ENCODE measurements around the gene POSTN. TPM values are rescaled to one million over a fixed set of nuclear protein-coding genes. Genes with fewer than 3 reads are reported as not detected.
"Not testable (repeated sequence)": the region's sequence is repeated elsewhere in the genome, so short reads cannot be mapped to it uniquely, and the experiment has no call there.

The POSTN gene
- total RNA-seq, 1 donor from 2014 or later = 1,449 TPM

DNA sequence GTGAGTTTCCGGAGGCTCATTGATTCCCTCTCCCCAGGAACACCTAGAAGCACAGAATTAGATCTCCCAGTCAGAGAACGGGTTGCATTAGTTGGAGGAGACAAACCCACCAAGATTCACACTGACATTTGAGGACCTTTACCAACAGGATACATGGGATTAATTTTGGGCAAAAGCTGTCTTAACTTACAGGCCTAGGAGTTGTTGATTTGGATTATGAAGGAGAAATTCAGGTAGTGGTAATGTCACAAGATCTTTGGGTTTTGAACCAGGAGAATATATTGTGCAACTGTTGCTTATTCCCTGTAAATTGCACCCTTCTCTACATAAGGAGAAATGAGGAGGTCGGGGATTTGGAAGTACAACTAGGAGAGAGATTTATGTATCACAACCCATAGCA is 38.0 kb downstream of the POSTN start:
- H3K36me3 ChIP-seq (ENCODE audit: control insufficient read depth in 3 of 3, insufficient read depth in 3 of 3, low read length in 3 of 3) = no peaks in the 10 kb centered on the region
- no peaks in the 10 kb centered on the region for H3K4me1 ChIP-seq (ENCODE audit: control insufficient read depth in 3 of 3, insufficient read depth in 3 of 3, low read length in 3 of 3)
- no peak overlapping the region for H3K27ac ChIP-seq (ENCODE audit: low read depth, low read length)
- no peak overlapping the region for H3K9ac ChIP-seq (ENCODE audit: low read depth in 1 of 3, low read length in 3 of 3)
- H3K27me3 ChIP-seq (ENCODE audit: control insufficient read depth in 3 of 3, insufficient read depth in 3 of 3, low read length in 3 of 3) = no peaks in the 10 kb centered on the region
- no peaks in the 10 kb centered on the region for H3K9me3 ChIP-seq (ENCODE audit: control insufficient read depth in 3 of 3, low read length in 3 of 3)
- H3K4me3 ChIP-seq (ENCODE audit: low read length in 3 of 3) = no peak overlapping the region

DNA sequence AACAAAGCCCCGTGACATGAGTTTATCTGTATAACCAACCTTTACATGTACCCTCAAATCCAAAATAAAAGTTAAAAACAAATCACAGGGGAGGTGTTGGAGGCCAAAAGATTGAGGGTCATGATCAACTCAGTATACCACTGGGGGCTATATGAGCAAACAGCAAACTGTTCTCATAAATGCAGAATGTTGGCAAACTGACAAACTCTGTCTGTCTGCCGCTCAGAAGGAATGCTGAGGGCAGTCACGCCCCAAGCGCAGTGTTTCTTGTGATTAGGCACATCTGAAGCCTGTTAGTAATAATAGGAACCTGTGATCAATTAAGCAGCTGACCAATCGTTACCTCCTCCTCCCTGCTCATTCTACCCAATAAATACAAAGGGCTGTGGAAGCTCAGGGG is 39.8 kb downstream of the POSTN start:
- H3K4me1 ChIP-seq (ENCODE audit: control insufficient read depth in 3 of 3, insufficient read depth in 3 of 3, low read length in 3 of 3); H3K27me3 ChIP-seq (ENCODE audit: control insufficient read depth in 3 of 3, insufficient read depth in 3 of 3, low read length in 3 of 3); H3K4me3 ChIP-seq (ENCODE audit: low read length in 3 of 3); H3K36me3 ChIP-seq (ENCODE audit: control insufficient read depth in 3 of 3, insufficient read depth in 3 of 3, low read length in 3 of 3); H3K27ac ChIP-seq (ENCODE audit: low read depth, low read length); H3K9ac ChIP-seq (ENCODE audit: low read depth in 1 of 3, low read length in 3 of 3); H3K9me3 ChIP-seq (ENCODE audit: control insufficient read depth in 3 of 3, low read length in 3 of 3): not testable (repeated sequence)

DNA sequence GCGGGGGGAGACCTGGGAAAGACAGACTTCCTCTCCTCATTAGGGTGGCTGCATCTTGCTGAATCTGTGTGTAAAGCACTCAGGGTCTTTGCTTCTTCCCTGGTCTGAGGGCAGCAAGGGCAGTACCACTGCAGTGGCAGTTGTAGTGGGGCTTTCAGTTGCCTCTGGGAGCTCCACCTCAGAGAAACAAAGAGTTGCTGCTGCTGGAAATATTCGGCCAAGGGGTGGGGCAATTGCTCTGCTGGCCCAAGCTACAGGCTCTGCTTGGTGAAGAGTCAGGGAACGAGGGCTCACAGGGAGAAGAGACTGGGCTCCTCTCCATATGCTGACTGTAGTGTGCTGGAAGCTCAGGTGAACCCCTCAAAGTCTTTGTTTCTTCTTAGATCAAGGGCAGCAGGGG is 52.5 kb downstream of the POSTN start:
- Histone ChIP-seq H3K4me1 (ENCODE audit: control insufficient read depth in 3 of 3, insufficient read depth in 3 of 3, low read length in 3 of 3) (no peaks in the 10 kb centered on the region), H3K36me3 (ENCODE audit: control insufficient read depth in 3 of 3, insufficient read depth in 3 of 3, low read length in 3 of 3) (no peaks in the 10 kb centered on the region), H3K9me3 (ENCODE audit: control insufficient read depth in 3 of 3, low read length in 3 of 3) (no peaks in the 10 kb centered on the region), H3K9ac (ENCODE audit: low read depth in 1 of 3, low read length in 3 of 3) (no peak overlapping the region), H3K27me3 (ENCODE audit: control insufficient read depth in 3 of 3, insufficient read depth in 3 of 3, low read length in 3 of 3) (no peaks in the 10 kb centered on the region), H3K27ac (ENCODE audit: low read depth, low read length) (no peak overlapping the region), H3K4me3 (ENCODE audit: low read length in 3 of 3) (no peak overlapping the region)

DNA sequence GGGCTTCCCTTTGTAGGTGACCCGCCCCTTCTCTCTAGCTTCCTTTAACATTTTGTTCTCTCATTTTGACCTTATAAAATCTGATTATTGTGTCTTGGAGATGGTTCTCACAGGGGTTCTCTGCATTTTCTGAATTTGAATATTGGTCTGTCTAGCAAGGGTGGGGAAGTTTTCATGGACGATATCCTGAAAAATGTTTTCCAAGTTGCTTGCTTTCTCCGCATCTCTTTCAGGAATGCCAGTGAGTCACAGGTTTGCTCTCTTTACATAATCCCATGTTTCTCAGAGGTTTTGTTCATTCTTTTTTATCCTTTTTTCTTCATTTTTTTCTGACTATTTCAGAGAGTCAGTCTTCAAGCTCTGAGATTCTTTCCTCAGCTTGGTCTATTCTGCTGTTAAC is 53.6 kb downstream of the POSTN start:
- H3K27ac ChIP-seq (ENCODE audit: low read depth, low read length) = no peak overlapping the region
- no peaks in the 10 kb centered on the region for H3K36me3 ChIP-seq (ENCODE audit: control insufficient read depth in 3 of 3, insufficient read depth in 3 of 3, low read length in 3 of 3)
- H3K27me3 ChIP-seq (ENCODE audit: control insufficient read depth in 3 of 3, insufficient read depth in 3 of 3, low read length in 3 of 3) = no peaks in the 10 kb centered on the region
- H3K4me3 ChIP-seq (ENCODE audit: low read length in 3 of 3) = no peak overlapping the region
- no peak overlapping the region for H3K9ac ChIP-seq (ENCODE audit: low read depth in 1 of 3, low read length in 3 of 3)
- H3K4me1 ChIP-seq (ENCODE audit: control insufficient read depth in 3 of 3, insufficient read depth in 3 of 3, low read length in 3 of 3) = no peaks in the 10 kb centered on the region
- H3K9me3 ChIP-seq (ENCODE audit: control insufficient read depth in 3 of 3, low read length in 3 of 3) = no peaks in the 10 kb centered on the region

DNA sequence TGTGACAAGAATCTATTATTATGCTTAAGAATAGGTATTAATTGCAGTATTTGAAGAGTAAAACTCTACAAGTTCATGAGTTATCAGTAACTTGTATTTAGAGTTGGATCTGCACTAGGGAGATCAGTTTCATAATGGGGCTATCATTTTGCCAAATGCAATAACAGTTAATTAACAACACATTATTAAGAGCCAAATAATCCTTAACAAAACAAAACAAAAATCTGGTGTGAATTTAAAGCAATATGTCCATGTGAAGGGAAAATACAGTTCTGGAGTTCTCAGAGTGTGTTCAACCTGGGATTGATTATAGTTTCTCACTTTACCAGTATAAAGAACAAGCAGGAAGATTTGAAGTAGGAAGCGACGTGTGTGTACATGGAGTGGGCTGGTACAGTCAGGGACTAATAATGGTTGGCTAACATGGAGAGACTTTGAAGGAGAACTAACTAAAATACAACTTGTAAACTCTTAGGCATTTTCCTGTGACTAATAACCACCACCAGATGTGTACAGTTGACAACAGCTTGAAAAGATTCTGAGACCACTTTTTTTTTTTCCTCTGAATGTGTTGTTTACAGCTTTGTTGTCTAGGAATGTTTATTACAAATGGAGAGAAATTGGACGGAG is 58.5 kb downstream of the POSTN start:
- no peak overlapping the region for H3K27ac ChIP-seq (ENCODE audit: low read depth, low read length)
- H3K27me3 ChIP-seq (ENCODE audit: control insufficient read depth in 3 of 3, insufficient read depth in 3 of 3, low read length in 3 of 3) = no peaks in the 10 kb centered on the region
- H3K9me3 ChIP-seq (ENCODE audit: control insufficient read depth in 3 of 3, low read length in 3 of 3) = no peaks in the 10 kb centered on the region
- no peaks in the 10 kb centered on the region for H3K36me3 ChIP-seq (ENCODE audit: control insufficient read depth in 3 of 3, insufficient read depth in 3 of 3, low read length in 3 of 3)
- no peak overlapping the region for H3K4me3 ChIP-seq (ENCODE audit: low read length in 3 of 3)
- H3K4me1 ChIP-seq (ENCODE audit: control insufficient read depth in 3 of 3, insufficient read depth in 3 of 3, low read length in 3 of 3) = no peaks in the 10 kb centered on the region
- no peak overlapping the region for H3K9ac ChIP-seq (ENCODE audit: low read depth in 1 of 3, low read length in 3 of 3)

DNA sequence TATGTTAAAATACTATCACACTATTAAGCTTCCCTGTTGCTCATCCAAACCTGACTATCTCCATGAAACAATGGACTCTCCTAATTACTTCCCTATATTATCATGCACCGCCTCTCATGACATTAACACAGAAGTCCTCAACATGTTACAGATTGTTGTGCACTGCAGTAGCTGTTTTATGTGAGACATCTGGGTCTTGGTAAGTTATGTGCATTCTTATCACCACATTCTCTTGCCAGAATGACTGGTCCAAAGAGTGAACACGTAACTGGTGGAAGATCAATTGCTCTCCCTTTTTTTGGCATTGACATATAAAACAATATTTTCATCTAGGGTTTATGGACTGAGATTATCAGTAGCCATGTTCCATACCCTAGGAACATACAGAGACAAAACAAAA is 59.4 kb downstream of the POSTN start:
- H3K4me3 ChIP-seq (ENCODE audit: low read length in 3 of 3) = no peak overlapping the region

DNA sequence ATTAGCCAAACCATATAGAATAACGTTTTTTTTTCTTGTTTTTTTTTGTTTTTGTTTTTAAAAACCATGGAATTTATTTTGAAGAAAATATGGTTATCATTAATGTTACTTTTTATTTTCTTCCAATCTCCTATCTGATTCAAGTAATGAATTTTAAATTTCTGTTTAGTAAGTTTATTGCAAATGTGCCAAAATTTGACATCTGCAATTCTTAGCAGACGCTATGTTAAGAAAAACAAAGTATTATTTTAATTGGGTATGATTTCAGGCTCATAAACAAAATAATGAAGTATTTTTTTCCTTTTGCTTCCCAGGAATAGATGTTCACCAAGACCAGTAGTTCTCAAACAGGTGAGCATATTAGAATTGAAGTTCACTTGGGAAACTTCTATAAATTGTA is 63.1 kb downstream of the POSTN start:
- Histone ChIP-seq H3K9me3 (ENCODE audit: control insufficient read depth in 3 of 3, low read length in 3 of 3) (peaks cover 0 to 4% (median 3%) of the 10 kb centered on the region in 3 donors), H3K4me3 (ENCODE audit: low read length in 3 of 3) (no peak overlapping the region), H3K36me3 (ENCODE audit: control insufficient read depth in 3 of 3, insufficient read depth in 3 of 3, low read length in 3 of 3) (no peaks in the 10 kb centered on the region), H3K27ac (ENCODE audit: low read depth, low read length) (no peak overlapping the region), H3K27me3 (ENCODE audit: control insufficient read depth in 3 of 3, insufficient read depth in 3 of 3, low read length in 3 of 3) (no peaks in the 10 kb centered on the region), H3K4me1 (ENCODE audit: control insufficient read depth in 3 of 3, insufficient read depth in 3 of 3, low read length in 3 of 3) (no peaks in the 10 kb centered on the region), H3K9ac (ENCODE audit: low read depth in 1 of 3, low read length in 3 of 3) (no peak overlapping the region)

More for the DNA sequence above, 59.4 kb downstream of the POSTN start:
- Histone ChIP-seq H3K27ac (ENCODE audit: low read depth, low read length) (no peak overlapping the region), H3K27me3 (ENCODE audit: control insufficient read depth in 3 of 3, insufficient read depth in 3 of 3, low read length in 3 of 3) (no peaks in the 10 kb centered on the region), H3K9ac (ENCODE audit: low read depth in 1 of 3, low read length in 3 of 3) (no peak overlapping the region), H3K9me3 (ENCODE audit: control insufficient read depth in 3 of 3, low read length in 3 of 3) (no peaks in the 10 kb centered on the region), H3K36me3 (ENCODE audit: control insufficient read depth in 3 of 3, insufficient read depth in 3 of 3, low read length in 3 of 3) (no peaks in the 10 kb centered on the region), H3K4me1 (ENCODE audit: control insufficient read depth in 3 of 3, insufficient read depth in 3 of 3, low read length in 3 of 3) (no peaks in the 10 kb centered on the region)

DNA sequence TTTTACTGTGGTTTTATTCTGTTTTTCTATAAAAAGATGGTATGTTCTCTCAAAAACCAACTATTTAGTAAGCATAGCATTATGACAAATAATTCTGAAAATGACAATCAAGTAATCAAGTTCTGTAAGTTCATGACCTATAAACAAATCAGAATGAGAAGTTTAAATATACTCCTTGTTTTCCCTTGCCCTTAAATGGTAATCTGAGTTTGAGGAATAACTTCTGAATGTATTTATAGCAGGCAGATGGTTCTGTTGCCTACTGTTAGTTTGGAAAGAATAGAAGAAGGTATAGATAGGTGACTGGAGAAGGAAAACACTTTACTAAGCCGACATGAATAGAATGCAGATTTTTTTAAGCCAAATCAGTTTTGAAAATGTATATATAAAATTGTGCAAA is 63.9 kb downstream of the POSTN start:
- Histone ChIP-seq H3K36me3 (ENCODE audit: control insufficient read depth in 3 of 3, insufficient read depth in 3 of 3, low read length in 3 of 3) (no peaks in the 10 kb centered on the region), H3K9ac (ENCODE audit: low read depth in 1 of 3, low read length in 3 of 3) (no peak overlapping the region), H3K9me3 (ENCODE audit: control insufficient read depth in 3 of 3, low read length in 3 of 3) (peaks cover 0 to 4% (median 3%) of the 10 kb centered on the region in 3 donors), H3K27ac (ENCODE audit: low read depth, low read length) (no peak overlapping the region), H3K4me3 (ENCODE audit: low read length in 3 of 3) (no peak overlapping the region), H3K4me1 (ENCODE audit: control insufficient read depth in 3 of 3, insufficient read depth in 3 of 3, low read length in 3 of 3) (no peaks in the 10 kb centered on the region), H3K27me3 (ENCODE audit: control insufficient read depth in 3 of 3, insufficient read depth in 3 of 3, low read length in 3 of 3) (no peaks in the 10 kb centered on the region)

DNA sequence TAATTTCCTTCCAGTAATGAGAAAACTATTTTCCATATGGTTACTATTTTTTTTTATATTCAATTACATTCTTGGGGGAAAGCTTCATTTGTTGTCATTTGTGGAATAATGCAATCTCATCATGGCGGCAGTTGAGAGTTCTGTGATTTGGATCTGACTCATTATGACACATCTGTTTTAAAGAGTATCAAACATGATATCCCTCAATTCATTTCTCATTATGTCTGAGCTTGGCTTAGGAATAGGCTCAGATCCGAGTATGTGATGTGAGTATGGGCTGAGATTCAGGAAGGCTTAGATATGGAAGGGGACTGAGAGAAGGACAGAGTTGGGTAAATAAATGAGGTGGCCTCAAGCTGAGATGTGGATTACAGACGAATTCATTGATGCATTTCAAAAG is 64.4 kb downstream of the POSTN start:
- H3K27ac ChIP-seq (ENCODE audit: low read depth, low read length) = no peak overlapping the region
- H3K9ac ChIP-seq (ENCODE audit: low read depth in 1 of 3, low read length in 3 of 3) = no peak overlapping the region
- H3K4me3 ChIP-seq (ENCODE audit: low read length in 3 of 3) = no peak overlapping the region
- peaks cover 0 to 4% (median 3%) of the 10 kb centered on the region in 3 donors for H3K9me3 ChIP-seq (ENCODE audit: control insufficient read depth in 3 of 3, low read length in 3 of 3)
- H3K27me3 ChIP-seq (ENCODE audit: control insufficient read depth in 3 of 3, insufficient read depth in 3 of 3, low read length in 3 of 3) = no peaks in the 10 kb centered on the region
- no peaks in the 10 kb centered on the region for H3K36me3 ChIP-seq (ENCODE audit: control insufficient read depth in 3 of 3, insufficient read depth in 3 of 3, low read length in 3 of 3)
- H3K4me1 ChIP-seq (ENCODE audit: control insufficient read depth in 3 of 3, insufficient read depth in 3 of 3, low read length in 3 of 3) = no peaks in the 10 kb centered on the region

DNA sequence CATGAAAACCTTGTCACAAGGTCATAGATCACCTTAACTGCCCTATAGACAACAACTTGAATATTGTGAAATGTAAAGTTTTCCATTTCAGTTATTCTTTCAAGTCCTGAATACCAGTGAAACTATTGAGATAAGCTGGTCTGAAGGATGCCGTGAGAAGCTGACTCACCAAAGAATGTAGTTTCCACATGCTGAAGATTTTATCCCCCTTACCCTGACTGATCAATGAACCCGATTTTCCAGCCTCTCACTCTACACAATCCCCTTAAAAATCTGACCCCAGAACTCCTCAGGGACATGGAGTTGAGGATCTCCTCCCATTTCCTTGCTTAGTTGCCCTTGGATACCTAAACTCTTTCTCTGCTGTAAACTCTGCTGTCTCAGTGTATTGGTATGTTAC is 67.5 kb downstream of the POSTN start:
- Histone ChIP-seq H3K27ac (ENCODE audit: low read depth, low read length) (no peak overlapping the region), H3K9me3 (ENCODE audit: control insufficient read depth in 3 of 3, low read length in 3 of 3) (peaks cover 0 to 4% (median 3%) of the 10 kb centered on the region in 3 donors), H3K36me3 (ENCODE audit: control insufficient read depth in 3 of 3, insufficient read depth in 3 of 3, low read length in 3 of 3) (no peaks in the 10 kb centered on the region), H3K27me3 (ENCODE audit: control insufficient read depth in 3 of 3, insufficient read depth in 3 of 3, low read length in 3 of 3) (no peaks in the 10 kb centered on the region), H3K9ac (ENCODE audit: low read depth in 1 of 3, low read length in 3 of 3) (no peak overlapping the region), H3K4me1 (ENCODE audit: control insufficient read depth in 3 of 3, insufficient read depth in 3 of 3, low read length in 3 of 3) (no peaks in the 10 kb centered on the region), H3K4me3 (ENCODE audit: low read length in 3 of 3) (no peak overlapping the region)
